OCI-LY1 (cell line): ENCODE data around the gene SDK2.

Source experiments
- H2AFZ ChIP-seq: fragments of 200-600 bp; sonication (generic), shearing (Covaris generic); 2 replicates; pipeline ENCODE4 v1.6.0; 2014; ENCODE audit warnings: antibody characterized with exemption, mild to moderate bottlenecking, low read length
- H3F3A ChIP-seq: fragments of 200-600 bp; sonication (generic), shearing (Covaris generic); 2 replicates; pipeline ENCODE4 v1.6.0; 2014; ENCODE audit warnings: mild to moderate bottlenecking, antibody characterized with exemption, low read length, moderate library complexity; ENCODE audit not compliant: insufficient read depth
- H3K27ac ChIP-seq: fragments of 200-600 bp; sonication (generic); 2 replicates; pipeline ENCODE4 v1.5.1; 2014; ENCODE audit warnings: low read length, mixed run types, mild to moderate bottlenecking, low read depth; ENCODE audit not compliant: poor library complexity, severe bottlenecking
- H3K27me3 ChIP-seq: fragments of 200-600 bp; sonication (generic); 2 replicates; pipeline ENCODE4 v1.6.0; 2014; ENCODE audit warnings: antibody characterized with exemption, mild to moderate bottlenecking, low read length, moderate library complexity; ENCODE audit not compliant: insufficient read depth
- H3K36me3 ChIP-seq: fragments of 200-600 bp; sonication (generic); 2 replicates; pipeline ENCODE4 v1.6.1; 2014; ENCODE audit warnings: mild to moderate bottlenecking, antibody characterized with exemption, low read length, moderate library complexity, mixed read lengths; ENCODE audit not compliant: insufficient read depth
- H3K4me1 ChIP-seq: fragments of 200-600 bp; sonication (generic); 2 replicates; pipeline ENCODE4 v1.5.1; 2014; ENCODE audit warnings: mild to moderate bottlenecking, low read length, moderate library complexity; ENCODE audit not compliant: insufficient read depth, severe bottlenecking
- H3K4me2 ChIP-seq: fragments of 200-600 bp; sonication (generic), shearing (Covaris generic); 2 replicates; pipeline ENCODE4 v1.6.1; 2014; ENCODE audit warnings: low read length
- H3K4me3 ChIP-seq: fragments of 200-600 bp; sonication (generic); 2 replicates; pipeline ENCODE4 v1.5.1; 2014; ENCODE audit warnings: low read length, low read depth, mild to moderate bottlenecking, mixed read lengths; ENCODE audit not compliant: poor library complexity, severe bottlenecking
- H3K79me2 ChIP-seq: fragments of 200-600 bp; shearing (Covaris generic); 2 replicates; pipeline ENCODE4 v1.6.1; 2016; ENCODE audit warnings: mixed run types, low read length, mixed read lengths; ENCODE audit not compliant: insufficient read depth
- H3K9ac ChIP-seq: fragments of 200-600 bp; sonication (generic), shearing (Covaris generic); 2 replicates; pipeline ENCODE4 v1.6.1; 2014; ENCODE audit warnings: mild to moderate bottlenecking, low read length, mixed read lengths
- H3K9me2 ChIP-seq: fragments of 200-600 bp; sonication (generic), shearing (Covaris generic); 2 replicates; pipeline ENCODE4 v1.6.1; 2014; ENCODE audit warnings: low read depth, mild to moderate bottlenecking, low read length, mixed read lengths
- H3K9me3 ChIP-seq: fragments of 200-600 bp; shearing (Covaris generic); 2 replicates; pipeline ENCODE4 v1.6.1; 2014; ENCODE audit warnings: low read length, mixed read lengths
- H4K20me1 ChIP-seq: fragments of 200-600 bp; sonication (generic), shearing (Covaris generic); 2 replicates; pipeline ENCODE4 v1.6.0; 2016; ENCODE audit warnings: mild to moderate bottlenecking, low read length; ENCODE audit not compliant: insufficient read depth
- CTCF ChIP-seq: fragments of 200-600 bp; sonication (generic), shearing (Covaris generic); IDR thresholded peaks from 2 replicates; pipeline ENCODE4 v1.5.1; 2017; ENCODE audit warnings: mild to moderate bottlenecking, antibody characterized with exemption, low read length, moderate library complexity, mixed read lengths
- EZH2 ChIP-seq: fragments of 200-600 bp; sonication (generic), shearing (Covaris generic); IDR thresholded peaks from 2 replicates; pipeline ENCODE4 v1.8.0; 2017; ENCODE audit warnings: borderline replicate concordance, mixed run types, mild to moderate bottlenecking, antibody characterized with exemption, low read length, moderate library complexity, mixed read lengths

SDK2 gene

DNA sequence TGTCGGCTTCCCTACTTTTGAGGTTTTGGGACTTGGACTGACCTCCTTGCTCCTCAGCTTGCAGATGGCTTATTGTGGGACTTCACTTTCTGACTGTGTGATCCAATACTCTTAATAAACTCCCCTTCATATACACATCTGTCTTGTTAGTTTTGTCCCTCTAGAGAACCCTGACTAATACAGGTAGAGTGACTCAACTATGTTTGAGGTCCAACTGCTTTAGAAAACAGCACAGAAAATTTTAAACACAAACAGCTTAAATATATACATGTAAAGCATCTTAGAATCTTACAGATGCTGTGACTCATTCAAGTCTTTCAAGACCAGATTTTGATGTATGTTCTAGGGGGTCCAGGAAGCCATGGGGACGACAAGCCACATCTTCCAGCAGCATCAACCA lies 11.7 kb downstream of the SDK2 start:
- Histone ChIP-seq H3K4me2 (no peak overlapping the region), H3K36me3 (no peaks in the 10 kb centered on the region), H3K9me2 (no peaks in the 10 kb centered on the region), H3K79me2 (no peaks in the 10 kb centered on the region), H3K4me1 (no peaks in the 10 kb centered on the region), H3K9ac (no peak overlapping the region), H2AFZ (no peak overlapping the region), H3K4me3 (no peak overlapping the region), H3F3A (no peaks in the 10 kb centered on the region), H3K9me3 (no peaks in the 10 kb centered on the region), H3K27ac (no peak overlapping the region), H4K20me1 (no peaks in the 10 kb centered on the region), H3K27me3 (0 out of 2 replicates have a peak, but pooled peaks cover 5% of the 10 kb centered on the region)
- TF ChIP-seq CTCF = no peak
- no peak for TF ChIP-seq EZH2

DNA sequence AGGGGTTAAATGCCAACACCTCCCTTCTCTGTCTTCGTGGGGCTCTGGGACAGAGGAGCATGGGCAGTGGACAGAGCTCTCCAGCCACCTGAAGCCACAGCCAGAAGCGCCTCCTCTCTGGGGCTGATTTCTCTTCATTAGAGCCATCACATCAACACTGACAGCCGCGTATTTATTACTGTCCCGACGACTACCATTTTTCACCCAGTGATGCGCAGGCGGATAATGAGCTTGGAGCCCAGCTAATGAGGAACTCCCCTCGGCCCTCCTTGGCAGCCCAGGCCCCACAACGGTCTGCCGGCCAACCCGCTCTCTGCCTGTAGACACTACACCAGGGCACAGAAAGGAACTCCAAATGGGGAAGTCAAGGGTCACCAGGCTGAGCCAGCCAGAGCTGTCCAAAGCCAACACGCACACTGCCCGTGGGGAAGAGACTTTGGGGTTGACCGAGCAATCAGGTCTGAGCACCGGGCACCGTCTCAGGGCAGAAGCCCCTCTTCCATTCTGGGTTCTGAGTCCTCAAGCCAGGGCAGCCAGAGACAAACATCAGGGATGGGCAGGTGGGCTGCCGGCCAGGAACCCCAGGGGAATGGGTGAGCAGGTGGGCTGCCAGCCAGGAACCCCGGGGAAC lies 13.2 kb downstream of the SDK2 start:
- Histone ChIP-seq H3K4me3 (no peak overlapping the region), H3K4me2 (no peak overlapping the region), H3K79me2 (no peaks in the 10 kb centered on the region), H3F3A (no peaks in the 10 kb centered on the region), H3K9me3 (no peaks in the 10 kb centered on the region), H3K36me3 (no peaks in the 10 kb centered on the region), H3K4me1 (no peaks in the 10 kb centered on the region), H2AFZ (no peak overlapping the region), H3K27me3 (0 out of 2 replicates have a peak, but pooled peaks cover 5% of the 10 kb centered on the region), H3K9me2 (no peaks in the 10 kb centered on the region), H3K9ac (no peak overlapping the region), H3K27ac (no peak overlapping the region), H4K20me1 (no peaks in the 10 kb centered on the region)
- TF ChIP-seq EZH2 (no peak), CTCF (no peak)

DNA sequence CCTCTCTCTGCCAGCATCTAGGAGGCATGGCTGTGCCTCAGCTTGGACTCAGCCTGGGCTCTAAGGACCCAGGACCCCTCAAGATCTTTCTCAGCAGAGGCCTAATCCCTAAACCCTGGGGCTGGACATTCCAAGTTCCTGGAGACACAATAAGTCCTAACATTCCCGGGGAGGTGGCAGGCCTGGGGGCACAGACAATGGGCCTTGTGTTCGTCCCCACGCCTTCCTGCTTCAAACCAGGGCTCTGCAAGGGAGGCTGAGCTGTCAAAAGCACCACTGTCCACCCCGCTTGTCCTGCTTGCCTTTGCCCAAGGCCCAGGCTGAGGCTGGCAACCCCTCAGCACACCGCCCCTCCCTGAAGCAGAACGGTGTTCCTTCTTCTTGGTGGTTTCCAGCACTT lies 13.7 kb downstream of the SDK2 start:
- Histone ChIP-seq H3K36me3 (no peaks in the 10 kb centered on the region), H2AFZ (no peak overlapping the region), H3K4me1 (no peaks in the 10 kb centered on the region), H3F3A (no peaks in the 10 kb centered on the region), H3K27me3 (0 out of 2 replicates have a peak, but pooled peaks cover under 1% of the 10 kb centered on the region), H3K27ac (no peak overlapping the region), H3K4me3 (no peak overlapping the region), H4K20me1 (no peaks in the 10 kb centered on the region), H3K9me2 (no peaks in the 10 kb centered on the region), H3K79me2 (no peaks in the 10 kb centered on the region), H3K9ac (no peak overlapping the region), H3K9me3 (no peaks in the 10 kb centered on the region), H3K4me2 (no peak overlapping the region)
- TF ChIP-seq CTCF = no peak
- no peak for TF ChIP-seq EZH2
